DMS79 treated with DMSO at 0.1 percent for 48 hours (cell line): ENCODE data around the gene USP6.
A peak's percentile ranks its signal among the peaks of the same experiment; 100 is the strongest.
"Not testable (repeated sequence)": the region's sequence is repeated elsewhere in the genome, so short reads cannot be mapped to it uniquely, and the experiment has no call there.

Experiments used
- DNase-seq: peaks from one replicate; lab custom pipeline; 2025; lab: John Stamatoyannopoulos, UW

USP6 gene

DNA sequence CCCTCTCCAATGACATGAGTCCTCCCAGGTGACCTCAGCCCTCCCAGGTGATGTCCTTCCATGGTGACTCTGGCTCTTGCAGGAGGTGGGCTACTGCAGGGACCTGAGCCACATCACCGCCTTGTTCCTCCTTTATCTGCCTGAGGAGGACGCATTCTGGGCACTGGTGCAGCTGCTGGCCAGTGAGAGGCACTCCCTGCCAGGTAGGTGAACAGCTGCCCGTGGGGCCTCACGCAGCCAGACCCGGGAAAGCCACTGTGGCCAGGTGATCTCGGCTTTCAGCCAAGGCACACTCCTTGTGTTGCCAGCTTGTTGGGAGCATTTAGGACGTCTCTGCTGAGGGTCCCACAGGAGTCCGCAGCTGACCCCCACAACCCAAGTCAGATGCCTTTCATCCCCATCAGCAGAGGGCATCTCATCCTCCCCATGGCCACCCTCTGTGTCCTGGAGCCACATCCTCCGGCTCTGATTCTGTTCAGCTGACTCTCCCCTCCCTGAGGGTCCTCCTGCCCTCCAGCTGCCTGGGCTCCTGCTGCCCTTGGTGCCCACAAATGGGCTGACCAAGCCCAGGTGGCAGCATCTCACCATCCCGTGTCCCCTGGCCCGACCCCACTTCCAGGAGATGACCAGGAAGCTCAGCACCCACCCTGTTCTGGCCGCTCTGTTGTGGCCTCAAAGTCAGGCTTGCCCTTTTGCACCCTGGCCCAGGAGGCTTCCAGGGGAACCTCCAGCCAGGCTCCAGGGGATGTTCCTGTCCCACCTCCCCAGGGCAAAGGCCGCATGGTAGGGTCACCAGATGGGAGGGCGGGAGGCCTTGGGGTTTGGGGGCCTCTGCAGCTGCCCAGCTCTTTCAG lies 20.1 kb downstream of the USP6 start:
- DNase-seq: no peak

DNA sequence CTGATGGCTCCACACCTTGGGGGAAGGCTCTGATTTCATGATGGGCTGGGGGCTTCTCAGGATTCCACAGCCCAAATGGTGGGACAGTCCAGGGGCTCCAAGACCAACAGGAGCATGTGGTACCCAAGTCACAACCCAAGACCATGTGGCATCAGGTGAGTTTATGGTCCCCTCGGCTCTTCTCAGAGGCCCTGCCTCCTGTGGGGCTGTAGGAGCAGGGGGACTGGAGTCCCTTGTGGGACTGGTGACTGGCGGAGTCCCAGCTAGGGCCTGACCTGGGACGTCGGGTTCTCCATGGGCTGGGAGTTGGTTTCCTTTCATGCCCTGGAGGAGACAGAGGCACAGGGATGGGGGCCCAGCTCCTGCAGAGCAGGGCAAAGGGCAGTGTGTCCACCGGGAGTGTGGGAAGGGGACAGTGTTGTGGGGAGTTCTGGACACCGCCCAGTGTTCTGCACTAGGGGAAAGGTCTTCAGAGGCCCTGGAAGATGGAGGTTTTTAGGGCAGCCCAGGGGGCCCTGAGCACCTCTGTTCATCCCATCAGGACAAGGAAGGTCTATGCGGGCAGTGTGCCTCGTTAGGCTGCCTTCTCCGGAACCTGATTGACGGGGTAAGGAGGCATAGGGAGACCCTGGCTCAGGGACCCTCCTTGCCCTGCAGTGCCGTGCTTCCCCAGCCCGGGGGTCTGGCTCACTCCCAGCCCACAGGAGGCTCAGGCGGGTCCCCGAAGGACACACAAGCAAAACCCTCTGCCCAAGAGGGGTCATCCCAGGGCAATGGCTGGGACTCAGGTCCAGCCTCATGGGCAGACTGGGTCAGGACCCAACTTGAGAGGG lies 21.0 kb downstream of the USP6 start:
- not testable (repeated sequence) for DNase-seq

DNA sequence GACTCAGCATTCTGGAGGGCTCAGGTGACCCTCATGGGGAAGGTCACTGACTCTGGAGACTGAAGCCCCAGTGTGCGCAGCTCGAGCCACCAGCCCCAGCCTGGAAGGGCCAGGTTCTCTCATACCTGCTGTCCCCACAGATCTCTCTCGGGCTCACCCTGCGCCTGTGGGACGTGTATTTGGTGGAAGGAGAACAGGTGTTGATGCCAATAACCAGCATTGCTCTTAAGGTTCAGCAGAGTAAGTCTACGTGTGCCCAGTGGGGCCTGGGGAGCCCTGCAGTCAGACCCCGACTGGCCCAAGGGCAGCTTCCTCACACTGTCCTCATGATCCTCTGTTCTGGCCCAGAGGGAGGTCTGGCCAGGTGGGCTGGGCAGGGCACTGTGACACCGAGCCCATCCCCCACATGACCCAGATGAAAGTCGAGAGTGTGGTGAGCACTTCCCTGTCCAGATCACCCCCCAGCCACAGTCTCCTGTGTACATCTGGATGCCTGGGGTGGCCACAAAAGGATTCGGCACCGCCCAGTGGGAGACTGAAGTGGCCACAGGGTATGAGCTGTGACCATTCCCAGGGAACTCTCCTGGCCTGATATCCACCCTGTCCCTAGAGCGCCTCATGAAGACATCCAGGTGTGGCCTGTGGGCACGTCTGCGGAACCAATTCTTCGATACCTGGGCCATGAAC lies 21.8 kb downstream of the USP6 start:
- not testable (repeated sequence) for DNase-seq

DNA sequence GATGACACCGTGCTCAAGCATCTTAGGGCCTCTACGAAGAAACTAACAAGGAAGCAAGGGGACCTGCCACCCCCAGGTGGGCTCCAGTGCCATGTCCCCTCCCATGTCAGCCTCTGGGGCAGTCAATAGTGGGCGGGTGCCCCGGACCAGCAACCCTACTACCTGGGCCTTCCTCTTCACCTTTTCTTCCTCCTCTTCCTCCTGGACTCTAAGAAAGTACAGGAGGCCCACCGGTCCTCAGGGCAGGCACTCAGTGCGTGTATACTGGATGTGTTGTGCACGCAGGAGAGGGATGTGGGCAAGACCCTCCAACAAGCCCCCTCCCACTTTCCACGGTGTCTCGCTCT lies 22.3 kb downstream of the USP6 start:
- DNase-seq: not testable (repeated sequence)

DNA sequence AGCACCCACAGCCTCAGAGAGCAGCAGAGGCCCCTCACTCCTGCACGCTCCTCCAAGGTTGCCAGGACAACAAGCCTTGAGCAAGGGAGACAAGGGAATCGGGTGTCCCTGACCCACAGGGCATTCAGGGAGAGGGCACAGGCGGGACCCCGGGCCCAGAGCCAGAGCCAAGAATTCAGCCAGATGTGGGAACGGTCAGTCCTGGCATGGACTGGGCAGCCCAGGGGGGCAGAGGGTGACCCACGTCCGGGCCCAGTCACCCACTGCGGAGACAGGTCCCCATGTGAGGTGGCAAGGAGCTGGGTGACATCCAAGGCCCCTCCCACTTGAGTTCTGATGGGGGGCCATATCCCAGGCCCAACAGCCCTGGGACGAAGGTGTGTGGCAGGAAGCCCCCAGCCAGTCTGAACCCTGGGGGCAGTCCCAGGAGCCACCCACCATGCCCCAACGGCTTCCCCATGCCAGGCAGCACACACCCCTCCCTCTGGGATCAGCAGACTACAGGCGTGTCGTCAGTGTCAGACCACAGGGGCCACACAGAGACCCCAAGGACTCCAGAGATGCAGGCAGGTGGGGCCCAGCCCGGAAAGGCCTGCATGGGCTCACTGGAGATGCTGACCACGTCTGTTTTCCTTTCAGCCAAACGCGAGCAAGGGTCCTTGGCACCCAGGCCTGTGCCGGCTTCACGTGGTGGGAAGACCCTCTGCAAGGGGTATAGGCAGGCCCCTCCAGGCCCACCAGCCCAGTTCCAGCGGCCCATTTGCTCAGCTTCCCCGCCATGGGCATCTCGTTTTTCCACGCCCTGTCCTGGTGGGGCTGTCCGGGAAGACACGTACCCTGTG lies 23.0 kb downstream of the USP6 start:
- no peak for DNase-seq

DNA sequence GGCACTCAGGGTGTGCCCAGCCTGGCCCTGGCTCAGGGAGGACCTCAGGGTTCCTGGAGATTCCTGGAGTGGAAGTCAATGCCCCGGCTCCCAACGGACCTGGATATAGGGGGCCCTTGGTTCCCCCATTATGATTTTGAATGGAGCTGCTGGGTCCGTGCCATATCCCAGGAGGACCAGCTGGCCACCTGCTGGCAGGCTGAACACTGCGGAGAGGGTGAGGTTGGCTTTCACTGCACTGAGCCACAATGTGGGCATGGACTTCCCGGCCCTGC lies 23.6 kb downstream of the USP6 start:
- DNase-seq: no peak

DNA sequence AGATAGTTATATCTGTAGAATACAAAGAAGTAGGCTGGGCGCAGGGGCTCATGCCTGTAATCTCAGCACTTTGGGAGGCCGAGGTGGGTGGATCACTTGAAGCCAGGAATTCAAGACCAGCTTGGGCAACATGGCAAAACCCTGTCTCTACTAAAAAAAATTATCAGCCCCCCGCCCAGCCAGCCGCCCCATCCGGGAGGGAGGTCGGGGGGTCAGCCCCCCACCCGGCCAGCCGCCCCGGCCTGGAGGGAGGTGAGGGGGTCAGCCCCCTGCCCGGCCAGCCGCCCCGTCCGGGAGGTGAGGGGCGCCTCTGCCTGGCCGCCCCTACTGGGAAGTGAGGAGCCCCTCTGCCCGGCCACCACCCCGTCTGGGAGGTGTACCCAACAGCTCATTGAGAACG lies 27.0 kb downstream of the USP6 start:
- DNase-seq: not testable (repeated sequence)

DNA sequence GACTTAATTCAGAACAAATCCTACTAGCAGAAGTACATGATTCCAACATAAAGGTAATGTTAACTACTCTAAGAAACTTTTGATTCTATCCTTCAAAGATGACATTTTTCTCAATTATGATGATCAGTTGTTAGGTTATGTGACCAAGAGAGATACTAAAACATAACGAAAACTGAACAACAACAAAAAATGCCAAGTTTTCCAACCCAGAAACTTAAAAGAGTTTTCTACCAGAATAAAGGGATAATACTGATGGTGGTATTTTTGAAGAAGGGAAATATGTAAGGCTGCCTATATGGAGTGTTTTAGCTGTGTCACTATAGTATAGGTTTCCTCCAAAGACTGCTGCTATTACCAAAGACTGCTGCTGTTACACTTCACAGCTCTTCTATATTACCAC lies 30.3 kb downstream of the USP6 start:
- DNase-seq: not testable (repeated sequence)

DNA sequence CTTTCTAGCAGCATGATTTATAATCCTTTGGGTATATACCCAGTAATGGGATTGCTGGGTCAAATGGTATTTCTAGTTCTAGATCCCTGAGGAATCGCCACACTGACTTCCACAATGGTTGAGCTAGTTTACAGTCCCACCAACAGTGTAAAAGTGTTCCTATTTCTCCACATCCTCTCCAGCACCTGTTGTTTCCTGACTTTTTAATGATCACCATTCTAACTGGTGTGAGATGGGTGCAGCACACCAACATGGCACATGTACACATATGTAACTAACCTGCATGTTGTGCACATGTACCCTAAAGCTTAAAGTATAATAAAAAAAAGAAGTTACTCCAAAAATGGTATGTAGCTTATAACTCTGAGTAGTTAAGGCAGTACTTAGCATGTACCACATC lies 44.9 kb downstream of the USP6 start:
- not testable (repeated sequence) for DNase-seq

DNA sequence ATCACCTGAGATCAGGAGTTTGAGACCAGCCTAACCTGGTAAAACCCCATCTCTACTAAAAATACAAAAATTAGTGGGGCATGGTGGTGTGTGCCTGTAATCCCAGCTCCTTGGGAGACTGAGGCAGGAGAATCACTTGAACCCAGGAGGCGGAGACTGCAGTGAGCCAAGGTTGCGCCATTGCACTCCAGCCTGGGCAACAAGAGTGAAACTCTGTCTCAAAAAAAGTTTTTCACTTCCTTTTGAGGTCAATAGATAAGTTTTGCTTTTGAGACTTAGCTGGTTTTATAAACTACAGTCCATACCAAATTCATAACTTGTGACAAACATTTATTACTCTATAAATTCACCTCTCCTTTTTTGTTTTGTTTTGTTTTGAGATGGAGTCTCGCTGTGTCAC lies 46.0 kb downstream of the USP6 start:
- not testable (repeated sequence) for DNase-seq

DNA sequence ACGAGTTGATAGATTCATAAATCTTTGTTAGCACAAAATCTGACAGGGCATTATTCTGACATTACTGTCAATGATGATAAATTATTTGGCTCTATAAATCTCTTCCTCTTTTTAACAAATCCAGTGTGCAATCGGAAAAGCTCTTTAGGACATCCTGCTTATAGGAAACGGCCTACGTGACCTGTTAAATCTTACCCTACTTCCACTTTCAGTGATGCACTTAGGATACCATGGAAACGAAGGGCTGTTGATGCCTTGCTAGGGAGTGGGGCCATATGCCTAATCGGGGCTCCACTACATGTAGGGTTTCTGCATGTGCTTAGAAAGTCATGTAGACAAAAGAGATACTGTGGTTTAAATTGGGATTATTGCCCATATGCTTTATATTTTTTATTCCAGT lies 48.6 kb downstream of the USP6 start:
- no peak for DNase-seq

DNA sequence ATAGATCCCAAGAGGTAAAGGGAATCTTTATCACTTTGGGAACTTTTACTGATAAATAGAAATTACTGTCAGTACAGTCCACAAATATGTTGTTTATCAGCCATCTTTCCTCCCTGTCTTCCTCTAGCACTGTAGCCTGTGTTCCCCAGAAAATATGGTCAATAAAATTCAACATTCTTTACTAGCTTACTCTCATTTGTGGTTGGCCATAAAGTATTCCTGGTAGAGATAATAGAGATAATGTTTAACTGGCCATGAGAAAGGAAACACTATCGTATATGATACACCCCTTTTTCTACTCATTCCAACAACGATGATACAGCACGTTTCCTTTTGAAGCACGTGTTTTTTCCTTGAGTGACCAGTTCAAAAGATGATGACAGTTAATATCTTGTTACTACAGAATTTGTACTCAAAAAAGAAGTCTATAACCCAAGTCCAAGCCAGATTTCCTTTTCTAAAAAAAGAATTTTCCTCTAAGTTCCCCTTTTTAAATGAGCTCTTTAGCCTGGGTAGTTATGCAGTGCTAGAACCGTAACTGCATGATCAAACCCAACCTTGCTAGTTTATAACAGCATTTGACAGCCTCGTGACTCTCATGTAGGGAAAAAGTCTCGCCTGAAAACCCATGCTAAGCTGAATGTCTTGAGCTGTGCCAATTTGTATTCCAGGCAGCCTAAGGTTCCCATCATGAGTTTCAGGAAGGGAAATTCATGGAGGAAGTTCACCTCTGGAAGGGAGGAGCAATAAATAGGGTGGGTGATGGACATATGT lies 50.1 kb downstream of the USP6 start:
- not testable (repeated sequence) for DNase-seq

DNA sequence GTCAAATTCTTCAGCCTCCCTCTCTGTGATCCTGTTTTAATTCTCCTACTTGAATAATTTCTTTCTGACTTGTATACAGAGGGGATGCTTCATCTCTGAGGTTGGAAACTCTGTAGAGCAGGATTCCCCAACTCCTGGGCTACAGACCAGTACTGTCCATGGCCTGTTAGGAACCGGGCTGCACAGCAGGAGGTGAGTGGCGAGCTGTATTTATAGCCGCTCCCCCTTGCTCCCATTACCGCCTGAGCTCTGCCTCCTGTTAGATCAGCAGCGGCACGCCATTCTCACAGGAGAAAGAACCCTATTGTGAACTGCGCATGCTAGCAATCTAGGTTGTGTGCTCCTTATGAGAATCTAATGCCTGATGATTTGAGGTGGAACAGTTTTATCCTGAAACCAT lies 59.2 kb downstream of the USP6 start:
- DNase-seq: not testable (repeated sequence)

DNA sequence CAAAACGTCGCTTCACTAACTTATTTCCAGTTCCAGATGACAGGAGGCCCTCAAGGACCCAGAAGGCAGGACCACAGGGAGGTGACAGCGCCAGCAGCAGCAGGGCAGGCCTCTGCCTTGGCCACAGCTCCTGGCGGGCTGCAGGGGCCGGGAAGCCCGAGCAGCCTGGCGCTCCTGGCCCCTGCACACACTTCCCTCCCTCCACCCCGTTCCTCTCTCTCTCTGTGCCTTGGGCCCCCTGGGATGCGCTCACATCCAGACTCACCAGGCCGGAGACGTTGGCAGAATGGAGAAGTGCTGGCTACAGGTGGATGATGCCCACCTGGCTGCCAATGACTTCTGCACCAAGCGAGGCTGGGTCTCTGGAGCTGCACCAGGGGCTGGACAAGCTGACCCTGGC lies 63.2 kb downstream of the USP6 start:
- DNase-seq: no peak

DNA sequence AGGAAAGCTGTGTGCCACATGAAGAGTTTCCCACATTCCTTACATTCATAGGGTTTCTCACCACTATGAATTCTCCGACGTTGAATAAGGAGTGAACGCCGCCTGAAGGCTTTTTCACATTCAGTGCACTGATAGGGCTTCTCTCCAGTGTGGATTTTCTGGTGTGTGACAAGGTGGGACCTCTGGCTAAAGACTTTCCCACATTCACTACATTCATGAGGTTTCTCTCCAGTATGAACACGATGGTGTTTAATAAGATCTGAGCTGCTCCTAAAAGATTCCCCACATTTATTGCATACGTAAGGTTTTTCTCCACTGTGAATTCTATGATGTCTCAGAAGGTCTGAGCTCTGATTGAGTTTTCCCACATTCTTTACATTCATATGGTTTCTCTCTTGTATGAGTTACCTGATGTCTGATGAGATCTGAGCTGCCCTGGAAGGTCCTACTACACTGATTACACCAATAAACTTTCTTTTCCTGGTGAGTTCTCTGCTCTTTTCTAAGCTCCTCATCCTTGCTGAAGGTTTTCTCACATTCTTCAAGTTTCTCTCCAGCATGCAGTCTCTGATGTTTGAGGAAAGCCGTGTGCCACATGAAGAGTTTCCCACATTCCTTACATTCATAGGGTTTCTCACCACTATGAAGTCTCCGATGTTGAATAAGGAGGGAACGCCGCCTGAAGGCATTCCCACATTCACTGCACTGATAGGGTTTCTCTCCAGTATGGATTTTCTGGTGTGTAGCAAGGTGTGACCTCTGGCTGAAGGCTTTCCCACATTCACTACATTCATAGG lies 65.9 kb downstream of the USP6 start:
- no peak for DNase-seq

DNA sequence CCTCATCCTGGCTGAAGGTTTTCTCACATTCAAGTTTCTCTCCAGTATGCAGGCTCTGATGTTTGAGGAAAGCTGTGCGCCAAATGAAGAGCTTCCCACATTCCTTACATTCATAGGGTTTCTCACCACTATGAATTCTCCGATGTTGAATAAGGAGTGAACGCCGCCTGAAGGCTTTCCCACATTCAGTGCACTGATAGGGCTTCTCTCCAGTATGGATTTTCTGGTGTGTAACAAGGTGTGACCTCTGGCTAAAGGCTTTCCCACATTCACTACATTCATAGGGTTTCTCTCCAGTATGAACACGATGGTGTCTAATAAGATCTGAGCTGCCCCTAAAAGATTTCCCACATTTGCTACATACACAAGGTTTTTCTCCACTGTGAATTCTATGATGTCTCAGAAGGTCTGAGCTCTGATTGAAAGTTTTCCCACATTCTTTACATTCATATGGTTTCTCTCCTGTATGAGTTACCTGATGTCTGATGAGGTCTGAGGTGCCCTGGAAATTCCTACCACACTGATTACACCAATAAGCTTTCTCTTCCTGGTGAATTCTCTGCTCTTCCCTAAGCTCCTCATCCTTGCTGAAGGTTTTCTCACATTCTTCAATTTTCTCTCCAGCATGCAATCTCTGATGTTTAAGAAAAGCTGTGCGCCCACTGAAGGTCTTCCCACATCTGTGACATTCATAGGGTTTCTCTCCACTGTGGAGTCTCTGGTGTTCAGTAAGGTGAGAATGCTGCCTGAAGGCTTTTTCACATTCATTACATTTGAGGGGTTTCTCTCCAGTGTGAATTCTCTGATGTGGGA lies 67.0 kb downstream of the USP6 start:
- no peak for DNase-seq

DNA sequence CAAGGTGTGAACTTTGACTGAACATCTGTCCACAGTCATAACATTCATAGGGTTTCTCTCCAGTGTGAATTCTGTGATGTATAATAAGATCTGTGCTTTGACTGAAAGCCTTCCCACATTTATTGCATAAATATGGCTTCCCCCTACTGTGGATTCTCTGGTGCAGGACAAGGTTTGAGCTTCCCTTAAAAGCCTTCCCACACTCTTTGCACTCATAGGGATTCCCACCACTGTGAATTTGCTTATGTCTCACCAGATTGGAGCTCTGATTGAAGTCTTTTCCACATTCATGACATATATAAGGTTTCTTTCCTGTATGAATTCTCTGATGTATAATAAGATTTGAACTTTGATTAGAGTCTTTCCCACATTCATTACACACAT lies 67.6 kb downstream of the USP6 start:
- no peak for DNase-seq

DNA sequence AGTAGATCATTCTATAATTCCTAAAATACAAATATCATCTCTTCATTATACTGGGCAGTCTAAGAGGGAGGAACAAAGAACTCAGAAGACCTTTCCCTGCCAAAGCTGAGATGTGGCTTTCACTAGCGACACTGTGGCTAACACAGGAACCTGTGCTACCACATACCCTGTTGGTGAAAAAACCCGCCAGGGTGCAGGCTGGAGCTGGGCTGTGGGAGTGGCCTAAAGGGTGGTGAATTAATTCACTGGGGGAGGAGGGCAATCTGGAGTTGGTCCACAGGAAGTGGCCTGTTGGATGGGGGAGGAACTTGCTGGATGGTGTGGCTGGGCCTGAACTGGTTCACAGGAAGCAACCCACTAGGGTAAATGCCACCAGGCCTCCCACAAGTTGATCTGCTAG lies 68.5 kb downstream of the USP6 start:
- DNase-seq: no peak

DNA sequence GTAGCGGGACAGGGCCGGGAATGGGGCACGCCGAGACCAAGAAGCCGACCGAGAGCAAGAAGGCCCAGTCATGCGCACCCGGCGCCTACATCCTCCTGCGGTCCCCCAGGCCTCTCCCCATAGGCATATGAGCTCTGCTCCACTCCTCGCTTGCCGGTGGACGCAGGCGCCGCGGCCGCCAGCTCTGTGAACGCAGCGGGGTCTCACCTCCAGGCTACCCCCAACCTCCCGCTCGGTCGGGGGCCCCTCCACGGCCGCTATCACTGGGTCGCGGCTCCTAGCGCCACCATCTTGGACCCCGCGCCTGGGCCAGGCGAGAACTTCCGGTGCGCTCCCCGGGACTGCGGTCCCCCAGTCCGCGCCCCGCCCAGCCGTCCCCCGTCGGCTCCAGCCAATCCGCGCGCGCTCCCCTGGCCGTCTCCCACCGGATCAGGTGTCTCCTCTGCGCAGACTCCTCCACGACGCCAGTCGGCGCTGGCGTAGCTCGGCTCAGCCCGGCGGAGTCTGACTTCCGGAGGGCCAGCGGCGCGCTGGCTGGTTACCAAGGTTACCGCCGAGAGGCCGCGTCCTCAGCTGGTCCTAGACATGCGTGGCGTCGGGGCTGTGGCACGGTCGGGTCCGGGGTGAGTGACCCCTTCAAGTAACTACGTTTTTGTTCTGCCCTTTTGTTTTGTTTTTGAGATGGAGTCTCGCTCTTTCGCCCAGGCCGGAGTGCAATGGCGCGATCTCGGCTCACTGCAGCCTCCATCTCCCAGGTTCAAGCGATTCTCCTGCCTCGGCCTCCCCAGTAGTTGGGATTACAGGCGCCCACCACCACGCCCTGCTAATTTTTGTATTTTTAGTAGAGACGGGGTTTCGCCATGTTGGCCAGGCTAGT lies 75.9 kb downstream of the USP6 start, which contains the start of gene ZNF594:
TSS of gene ZNF594 (minus strand) at position 328 of the 877 bp plus-strand sequence. CDS start 7,612 bp downstream, outside the sequence.
- DNase-seq: peak; percentile 87
